Activated T-helper 2 cell treated with anti-CD3 and anti-CD28 coated beads, Interferon-gamma antibody, Interleukin-2, Interleukin-4, amounts not matched to agents 10 μg/mL and 5 μg/mL and 100 μg/mL, durations not matched to agents 14 hours and 24 hours and 36 hours (primary cell): ENCODE data around the gene RBM48. TPM values are rescaled to one million over a fixed set of nuclear protein-coding genes. Genes with fewer than 3 reads are reported as not detected.
A peak's percentile ranks its signal among the peaks of the same experiment; 100 is the strongest.

Source experiments
- DNase-seq: peaks from one replicate; pipeline ENCODE4 v3.0.0; 2021; ENCODE audit warnings: low spot score
- H3K27ac Mint-ChIP-seq: one replicate; pipeline ENCODE4 v1.8.0; 2021; ENCODE audit warnings: mixed read lengths
- H3K27me3 Mint-ChIP-seq: one replicate; pipeline ENCODE4 v1.8.0; 2021; ENCODE audit warnings: low read depth, mixed read lengths
- H3K36me3 Mint-ChIP-seq: one replicate; pipeline ENCODE4 v1.8.0; 2021; ENCODE audit warnings: low read depth, mixed read lengths
- H3K4me1 Mint-ChIP-seq: one replicate; pipeline ENCODE4 v1.8.0; 2021; ENCODE audit warnings: low read depth, mixed read lengths
- H3K4me3 Mint-ChIP-seq: one replicate; pipeline ENCODE4 v1.8.0; 2021; ENCODE audit warnings: low read depth, mild to moderate bottlenecking, moderate library complexity, mixed read lengths
- H3K9me3 Mint-ChIP-seq: one replicate; pipeline ENCODE4 v1.8.0; 2021; ENCODE audit warnings: mixed read lengths
- intact Hi-C: fragments of 100-400 bp; cut with micrococcal nuclease; formaldehyde crosslinking; loops from one replicate; pipeline ENCODE4 v1.15.1; 2023
- total RNA-seq: library from RNA; stranded (reverse); gene quantifications from 2 replicates; pipeline ENCODE4 v1.2.3, GENCODE V29; 2022

RBM48 gene
- total RNA-seq, 1 donor from 2014 or later, result 15.2 TPM

DNA sequence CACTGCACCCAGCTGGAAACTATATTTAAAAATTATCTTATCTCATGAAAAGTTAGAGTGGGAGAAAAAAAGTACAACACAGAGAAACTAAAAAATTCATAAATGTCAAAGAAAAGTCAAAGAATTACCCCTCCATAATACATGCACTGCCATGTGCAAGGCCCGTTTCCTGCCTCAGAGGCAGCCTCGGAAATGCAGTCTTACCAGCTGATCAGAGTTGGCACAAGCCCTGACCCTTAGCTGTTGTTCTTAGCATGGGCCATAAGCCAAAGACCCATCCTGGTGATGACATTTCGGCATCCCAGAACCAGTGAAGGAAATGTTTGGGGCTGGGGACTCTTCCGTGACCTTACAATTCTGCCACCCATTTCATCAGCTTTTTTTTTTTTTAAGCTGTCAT, 21.6 kb downstream of the RBM48 start:
- Mint-ChIP-seq H3K4me3 (no peak overlapping the region), H3K27ac (no peak overlapping the region)

DNA sequence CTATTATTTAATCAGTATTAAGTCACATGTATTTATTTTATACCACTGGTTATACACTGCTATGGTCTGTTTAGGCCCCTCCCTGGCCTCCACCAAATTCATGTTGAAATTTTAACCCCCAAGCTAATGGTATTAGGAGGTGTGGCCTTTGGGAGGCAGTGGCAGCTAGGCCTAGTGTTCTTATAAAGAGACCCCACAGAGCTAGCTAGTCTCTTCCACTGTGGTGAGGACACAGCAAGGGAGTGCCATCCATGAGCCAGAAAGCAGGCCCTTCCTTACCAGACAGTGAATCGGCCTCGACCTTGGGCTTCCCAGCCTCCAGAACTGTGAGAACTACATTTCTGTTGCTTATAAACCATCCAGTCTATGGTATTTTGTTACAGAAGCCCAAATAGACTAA, 28.7 kb downstream of the RBM48 start:
- intact Hi-C loops, result no loop called here
- Mint-ChIP-seq H3K4me3 (no peak overlapping the region), H3K36me3 (peaks cover 19% of the 10 kb centered on the region), H3K27ac (no peak overlapping the region), H3K9me3 (no peaks in the 10 kb centered on the region), H3K4me1 (no peaks in the 10 kb centered on the region), H3K27me3 (no peaks in the 10 kb centered on the region)
- DNase-seq, result no peak

More for the DNA sequence above, 21.6 kb downstream of the RBM48 start:
- peaks cover 4% of the 10 kb centered on the region for H3K27me3 Mint-ChIP-seq
- no peaks in the 10 kb centered on the region for H3K4me1 Mint-ChIP-seq
- no peaks in the 10 kb centered on the region for H3K36me3 Mint-ChIP-seq
- DNase-seq, result no peak
- H3K9me3 Mint-ChIP-seq, result no peaks in the 10 kb centered on the region
- intact Hi-C loops, result no loop called here

DNA sequence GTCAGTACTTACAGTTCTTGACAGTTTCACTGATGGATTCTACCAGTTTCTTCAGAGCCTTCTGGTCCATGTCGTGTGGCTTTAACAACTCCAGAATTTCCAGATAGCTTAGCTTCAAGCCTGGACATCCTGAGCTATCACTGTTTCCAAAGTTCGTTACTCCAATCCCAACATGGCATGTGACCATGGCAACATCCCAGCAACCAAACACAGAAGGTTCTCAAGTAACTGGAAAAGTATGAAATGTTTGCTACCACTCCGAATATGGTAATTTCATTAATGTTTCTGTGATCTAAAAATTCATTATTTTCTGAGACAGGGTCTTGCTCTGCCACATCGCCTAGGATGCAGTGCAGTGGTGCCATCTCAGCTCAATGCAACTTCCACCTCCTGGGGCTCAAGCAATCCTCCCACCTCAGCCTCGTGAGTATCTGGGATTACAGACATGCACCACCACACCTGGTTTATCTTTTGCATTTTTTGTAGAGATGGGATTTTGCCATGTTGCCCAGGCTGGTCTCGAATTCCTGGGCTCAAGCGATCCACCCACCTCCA, 29.3 kb downstream of the RBM48 start:
- Mint-ChIP-seq H3K36me3 (peaks cover 23% of the 10 kb centered on the region), H3K4me3 (no peak overlapping the region), H3K27me3 (no peaks in the 10 kb centered on the region), H3K4me1 (no peaks in the 10 kb centered on the region), H3K9me3 (no peaks in the 10 kb centered on the region), H3K27ac (no peak overlapping the region)
- intact Hi-C loops, result no loop called here
- DNase-seq, result no peak

DNA sequence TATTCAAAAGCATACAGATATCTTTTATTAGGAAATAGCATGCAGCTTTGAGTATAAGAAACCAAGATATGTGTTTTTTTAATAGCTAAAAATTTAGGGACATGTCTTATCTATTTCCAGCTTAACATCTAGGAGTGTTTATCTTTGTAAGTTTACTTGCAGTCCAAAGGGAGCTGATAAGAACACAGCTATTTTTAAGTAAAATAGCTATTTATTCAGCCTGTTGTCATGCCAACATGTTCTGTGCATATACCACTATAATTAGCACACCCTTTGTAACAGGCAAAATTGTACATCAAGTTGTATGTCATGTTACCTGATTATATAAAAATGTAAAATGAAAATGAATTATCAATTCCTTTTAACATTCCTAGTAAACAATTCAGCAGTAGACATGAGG, 32.0 kb downstream of the RBM48 start:
- H3K4me1 Mint-ChIP-seq, result no peaks in the 10 kb centered on the region
- H3K4me3 Mint-ChIP-seq, result no peak overlapping the region
- no peaks in the 10 kb centered on the region for H3K27me3 Mint-ChIP-seq
- H3K9me3 Mint-ChIP-seq, result no peaks in the 10 kb centered on the region
- intact Hi-C loops, result no loop called here
- DNase-seq, result no peak
- H3K36me3 Mint-ChIP-seq, result peaks cover 43% of the 10 kb centered on the region
- H3K27ac Mint-ChIP-seq, result no peak overlapping the region

DNA sequence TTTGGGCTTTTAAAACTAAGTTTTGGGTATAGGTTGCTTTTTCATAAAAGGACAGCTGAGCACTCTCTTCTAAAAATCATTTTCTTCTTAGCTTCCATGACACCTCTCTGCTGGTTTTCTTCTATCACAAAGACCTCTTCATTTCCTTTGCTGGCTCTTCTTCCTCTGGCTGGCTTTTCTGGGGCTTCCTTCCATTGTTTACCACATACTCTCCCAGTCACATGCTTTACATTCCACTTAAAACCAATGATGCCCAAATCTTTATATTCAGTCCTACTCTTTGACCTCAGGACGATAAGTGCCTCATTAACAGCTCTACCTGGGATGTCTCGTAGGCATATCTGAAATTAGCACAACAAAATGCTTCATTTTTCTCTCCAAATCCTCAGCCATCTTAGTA, 34.8 kb downstream of the RBM48 start:
- Mint-ChIP-seq H3K36me3 (peaks cover 54% of the 10 kb centered on the region), H3K4me3 (no peak overlapping the region), H3K27ac (no peak overlapping the region), H3K9me3 (no peaks in the 10 kb centered on the region), H3K4me1 (no peaks in the 10 kb centered on the region), H3K27me3 (no peaks in the 10 kb centered on the region)
- intact Hi-C loops, result no loop called here
- DNase-seq, result no peak

DNA sequence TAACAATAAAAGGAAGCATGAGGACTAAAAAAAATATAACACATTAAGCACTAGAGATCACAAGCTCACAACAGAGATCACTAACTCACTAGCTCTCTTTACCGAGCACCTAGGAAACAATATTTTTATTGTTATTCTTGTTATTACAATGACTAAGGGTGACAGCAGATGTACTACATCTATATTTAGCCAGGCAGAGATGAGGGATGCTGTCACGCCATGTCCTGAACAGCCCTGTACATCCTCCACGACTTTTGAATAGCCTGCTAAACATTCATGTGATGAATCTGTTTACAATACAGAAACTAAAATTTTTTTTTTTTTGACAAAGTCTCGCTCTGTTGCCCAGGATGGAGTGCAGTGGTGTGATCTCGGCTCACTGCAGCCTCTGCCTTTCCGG, 38.9 kb downstream of the RBM48 start:
- no peak for DNase-seq
- H3K4me1 Mint-ChIP-seq, result peaks cover 1% of the 10 kb centered on the region
- intact Hi-C loops, result no loop called here
- H3K36me3 Mint-ChIP-seq, result peaks cover 61% of the 10 kb centered on the region
- no peak overlapping the region for H3K4me3 Mint-ChIP-seq
- no peaks in the 10 kb centered on the region for H3K27me3 Mint-ChIP-seq
- no peak overlapping the region for H3K27ac Mint-ChIP-seq
- H3K9me3 Mint-ChIP-seq, result no peaks in the 10 kb centered on the region

DNA sequence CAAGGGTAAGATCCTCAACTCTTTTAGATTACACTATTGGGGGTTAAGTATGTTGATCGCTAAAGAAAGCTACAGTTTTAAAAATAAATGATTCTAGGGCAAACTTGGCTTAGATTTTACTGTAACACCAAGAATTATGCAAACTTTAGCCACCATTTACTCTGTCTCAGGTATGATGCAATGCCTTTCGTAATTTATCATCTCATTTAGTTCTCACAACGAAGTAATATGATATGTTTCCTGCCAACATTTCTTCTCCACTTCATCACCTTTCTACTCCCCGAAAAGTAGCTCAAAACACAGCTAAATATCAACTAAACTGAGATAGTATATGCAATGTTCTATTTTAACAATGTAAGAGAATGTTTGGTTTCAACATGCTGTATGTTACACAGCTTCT, 40.5 kb downstream of the RBM48 start:
- Mint-ChIP-seq H3K27me3 (no peaks in the 10 kb centered on the region), H3K9me3 (no peaks in the 10 kb centered on the region), H3K4me3 (no peak overlapping the region), H3K4me1 (peaks cover 2% of the 10 kb centered on the region), H3K27ac (no peak overlapping the region), H3K36me3 (peaks cover 53% of the 10 kb centered on the region)
- intact Hi-C loops, result no loop called here
- no peak for DNase-seq

DNA sequence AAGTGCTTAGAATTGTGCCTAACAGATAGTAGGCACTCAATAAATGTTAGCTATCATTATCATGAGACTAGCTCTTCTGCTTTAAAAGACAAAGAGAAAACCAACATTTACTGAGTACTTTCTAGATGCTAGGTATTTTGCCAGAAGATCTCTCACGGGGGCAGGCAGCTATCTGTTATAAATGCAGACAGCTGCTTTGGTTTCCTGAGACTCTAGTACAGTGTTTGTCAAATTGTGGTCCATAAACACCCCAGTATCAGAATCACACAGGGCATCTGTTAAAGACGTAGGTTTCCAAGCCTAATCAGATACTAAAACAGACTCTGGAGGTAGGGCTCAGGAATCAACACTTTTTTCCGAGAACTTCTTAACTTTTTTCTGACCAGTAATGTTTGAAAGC, 47.7 kb downstream of the RBM48 start:
- no peaks in the 10 kb centered on the region for H3K27me3 Mint-ChIP-seq
- no peak for DNase-seq
- peaks cover 3% of the 10 kb centered on the region for H3K4me1 Mint-ChIP-seq
- H3K36me3 Mint-ChIP-seq, result peaks cover 73% of the 10 kb centered on the region
- H3K27ac Mint-ChIP-seq, result no peak overlapping the region
- H3K4me3 Mint-ChIP-seq, result no peak overlapping the region
- intact Hi-C loops, result no loop called here
- no peaks in the 10 kb centered on the region for H3K9me3 Mint-ChIP-seq

DNA sequence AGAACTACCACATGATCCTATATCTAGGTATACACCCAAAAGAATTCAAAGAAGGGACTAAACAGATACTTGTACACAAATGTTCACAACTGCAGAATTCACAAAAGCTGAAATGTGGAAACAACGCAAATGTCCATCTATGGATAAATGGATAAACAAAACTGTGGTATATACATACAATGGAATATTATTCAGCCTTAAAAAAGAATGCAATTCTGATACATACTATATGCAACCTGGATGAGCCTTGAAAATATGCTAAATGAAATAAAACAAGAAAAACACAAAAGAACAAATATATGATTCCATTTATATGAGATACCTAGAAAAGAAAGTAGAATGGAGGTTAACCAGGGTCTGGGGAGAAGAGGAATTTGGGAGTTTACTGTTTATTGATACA, 54.4 kb downstream of the RBM48 start:
- DNase-seq, result no peak
- H3K4me1 Mint-ChIP-seq, result peaks cover 25% of the 10 kb centered on the region
- no peaks in the 10 kb centered on the region for H3K27me3 Mint-ChIP-seq
- intact Hi-C loops, result no loop called here
- no peak overlapping the region for H3K4me3 Mint-ChIP-seq
- H3K9me3 Mint-ChIP-seq, result peaks cover 8% of the 10 kb centered on the region
- H3K36me3 Mint-ChIP-seq, result peaks cover 80% of the 10 kb centered on the region
- H3K27ac Mint-ChIP-seq, result no peak overlapping the region

DNA sequence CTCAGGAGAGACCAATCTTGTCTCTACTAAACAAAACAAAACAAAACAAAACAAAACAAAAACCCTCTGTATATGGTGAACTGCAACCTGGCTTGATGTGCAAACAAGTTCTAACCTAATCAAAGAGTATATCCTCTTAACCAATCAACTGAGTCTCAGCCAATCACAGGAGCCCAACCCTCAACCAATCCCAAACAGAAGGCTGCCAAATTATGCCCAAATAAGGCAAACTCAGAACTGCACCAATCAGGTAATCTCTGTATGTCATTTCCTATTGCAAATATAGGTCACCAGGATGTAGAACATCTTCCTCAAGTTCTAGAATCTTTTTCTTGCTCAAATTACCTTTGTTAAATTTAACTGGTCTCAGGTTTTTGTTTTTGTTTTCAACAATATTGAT, 56.4 kb downstream of the RBM48 start:
- H3K4me1 Mint-ChIP-seq, result peaks cover 41% of the 10 kb centered on the region
- intact Hi-C loops, result no loop called here
- peaks cover 8% of the 10 kb centered on the region for H3K9me3 Mint-ChIP-seq
- H3K4me3 Mint-ChIP-seq, result no peak overlapping the region
- no peak overlapping the region for H3K27ac Mint-ChIP-seq
- H3K36me3 Mint-ChIP-seq, result peaks cover 76% of the 10 kb centered on the region
- DNase-seq, result no peak
- no peaks in the 10 kb centered on the region for H3K27me3 Mint-ChIP-seq

DNA sequence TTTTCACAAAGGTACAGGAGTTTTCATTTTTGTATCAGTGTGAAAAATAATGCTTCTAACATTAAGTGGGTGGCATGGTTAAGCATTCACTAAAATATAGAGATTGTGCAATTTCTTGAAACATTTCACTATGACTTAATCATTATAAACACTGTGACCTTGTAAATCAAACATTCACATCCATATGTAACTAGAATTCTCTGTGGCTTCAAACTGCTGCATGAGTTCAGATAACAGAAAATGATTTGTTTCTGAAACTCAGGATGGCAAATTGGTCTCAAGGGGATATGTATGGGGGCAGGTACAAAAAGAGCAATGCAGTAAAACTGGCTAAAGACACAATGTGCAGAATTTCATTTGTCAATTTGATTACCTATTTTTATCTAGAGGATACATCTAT, 57.8 kb downstream of the RBM48 start:
- no peak for DNase-seq
- Mint-ChIP-seq H3K27ac (peak overlapping the region; percentile 38), H3K36me3 (peaks cover 64% of the 10 kb centered on the region), H3K4me3 (peak overlapping the region; percentile 28), H3K9me3 (peaks cover 8% of the 10 kb centered on the region), H3K27me3 (no peaks in the 10 kb centered on the region), H3K4me1 (peaks cover 44% of the 10 kb centered on the region)
- intact Hi-C loops, result no loop called here

DNA sequence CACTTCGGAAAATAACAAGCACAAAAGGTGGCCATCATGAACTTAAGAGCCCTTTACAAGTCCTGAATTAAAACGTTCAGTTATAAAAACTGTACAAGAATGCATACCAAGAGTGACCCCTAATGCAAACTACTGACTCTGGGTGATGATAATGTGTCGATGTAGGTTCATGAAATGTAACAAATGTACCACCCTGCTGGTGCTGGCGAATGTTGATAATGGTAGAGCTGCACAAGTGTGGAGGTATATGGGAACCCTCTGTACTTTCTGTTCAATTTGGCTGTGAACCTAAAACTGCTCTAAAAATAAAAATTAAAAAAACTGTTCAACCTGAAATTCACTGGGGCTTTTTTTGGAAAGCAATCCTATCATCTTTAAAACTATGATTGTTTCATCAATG, 58.2 kb downstream of the RBM48 start:
- Mint-ChIP-seq H3K27me3 (no peaks in the 10 kb centered on the region), H3K9me3 (peaks cover 8% of the 10 kb centered on the region), H3K4me1 (peaks cover 46% of the 10 kb centered on the region), H3K27ac (peak overlapping the region; percentile 7), H3K4me3 (no peak overlapping the region), H3K36me3 (peaks cover 61% of the 10 kb centered on the region)
- DNase-seq, result no peak
- intact Hi-C loops, result no loop called here
